Pulmonary artery endothelial cell (primary cell): ENCODE measurements around the gene NDUFB8. TPM values are rescaled to one million over a fixed set of nuclear protein-coding genes. Genes with fewer than 3 reads are reported as not detected.

ENCODE experiments used
- DNase-seq: peaks from one replicate; pipeline ENCODE4 v3.0.0-alpha.2; 2011; ENCODE audit warnings: low read depth, low spot score
- total RNA-seq: library from RNA; depleted of rRNA; stranded (reverse); fragments of >200 nt; gene quantifications from 2 replicates; pipeline ENCODE4 v1.2.3, GENCODE V29; 2014

Gene NDUFB8
- total RNA-seq, 1 donor from 2014 or later: 247 TPM

DNA sequence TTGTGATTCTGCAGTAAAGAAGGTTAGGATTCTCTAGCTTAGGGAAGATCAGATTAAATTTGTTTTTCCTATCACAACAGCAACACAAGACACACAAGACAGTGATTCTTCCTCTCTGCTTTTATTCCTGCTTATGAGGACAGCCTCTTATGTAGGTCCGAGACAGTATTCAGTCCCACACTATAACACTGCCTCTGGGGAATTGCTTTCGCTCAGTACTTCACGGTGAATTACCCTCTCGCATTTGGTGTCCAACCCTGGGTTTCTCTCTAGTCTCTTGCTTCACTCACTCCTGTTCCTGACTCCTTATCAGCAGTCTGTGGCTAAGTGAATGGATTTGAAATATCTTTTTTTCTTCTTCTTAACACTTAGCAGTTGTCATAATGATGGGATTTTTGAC lies 7.8 kb upstream of the NDUFB8 start:
- no peak for DNase-seq

- DNase-seq: peak; percentile 80
These were observed 6.2 kb upstream of the NDUFB8 start, which contains the start of gene HIF1AN for GRCh38 chr10:100535715-100536353. Gene HIF1AN (plus strand): TSS chr10:100535943. CDS start chr10:100535959, 16 bp downstream.

DNA sequence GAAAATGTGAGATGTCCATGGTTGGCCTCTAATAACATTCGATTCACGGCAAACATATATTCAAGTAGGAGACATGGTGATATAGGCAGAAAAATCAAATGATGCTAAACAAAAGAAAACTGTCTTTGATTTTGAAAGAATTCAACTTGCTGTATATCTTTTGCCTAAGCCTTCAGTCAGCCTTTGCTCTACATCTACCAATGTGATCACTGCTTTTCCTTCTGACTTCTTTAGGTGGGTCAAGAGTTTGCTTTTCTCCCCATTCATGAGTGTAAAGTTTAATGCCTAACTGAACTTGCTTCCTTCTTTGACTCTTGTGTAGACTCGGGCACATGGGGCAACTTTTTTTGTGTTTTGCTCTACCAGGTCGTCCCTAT lies 5.7 kb upstream of the NDUFB8 start:
- no peak for DNase-seq

GRCh38 chr10:100534726-100535125 lies 5.1 kb upstream of the NDUFB8 start:
- no peak for DNase-seq

DNA sequence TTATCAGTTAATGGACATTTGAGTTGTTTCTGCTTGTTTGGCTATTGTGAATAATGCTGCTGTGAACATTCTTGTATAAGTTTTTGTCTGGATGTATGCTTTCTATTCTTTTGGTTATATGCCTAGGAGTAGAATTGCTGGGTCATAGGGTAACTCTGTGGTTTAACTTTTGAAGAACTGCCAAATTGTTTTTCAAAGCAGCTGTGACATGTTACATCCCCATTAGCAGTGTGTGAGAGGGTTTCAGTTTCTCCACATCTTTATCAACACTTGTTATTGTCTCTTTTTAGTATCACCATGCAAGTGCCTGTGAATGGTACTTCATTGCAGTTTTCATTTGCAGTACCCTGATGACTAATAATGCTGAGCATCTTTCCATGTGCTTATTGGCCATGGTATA lies 2.1 kb upstream of the NDUFB8 start:
- DNase-seq: no peak

GRCh38 chr10:100528921-100529474 lies 673 bp downstream of the NDUFB8 start:
- DNase-seq: no peak

DNA sequence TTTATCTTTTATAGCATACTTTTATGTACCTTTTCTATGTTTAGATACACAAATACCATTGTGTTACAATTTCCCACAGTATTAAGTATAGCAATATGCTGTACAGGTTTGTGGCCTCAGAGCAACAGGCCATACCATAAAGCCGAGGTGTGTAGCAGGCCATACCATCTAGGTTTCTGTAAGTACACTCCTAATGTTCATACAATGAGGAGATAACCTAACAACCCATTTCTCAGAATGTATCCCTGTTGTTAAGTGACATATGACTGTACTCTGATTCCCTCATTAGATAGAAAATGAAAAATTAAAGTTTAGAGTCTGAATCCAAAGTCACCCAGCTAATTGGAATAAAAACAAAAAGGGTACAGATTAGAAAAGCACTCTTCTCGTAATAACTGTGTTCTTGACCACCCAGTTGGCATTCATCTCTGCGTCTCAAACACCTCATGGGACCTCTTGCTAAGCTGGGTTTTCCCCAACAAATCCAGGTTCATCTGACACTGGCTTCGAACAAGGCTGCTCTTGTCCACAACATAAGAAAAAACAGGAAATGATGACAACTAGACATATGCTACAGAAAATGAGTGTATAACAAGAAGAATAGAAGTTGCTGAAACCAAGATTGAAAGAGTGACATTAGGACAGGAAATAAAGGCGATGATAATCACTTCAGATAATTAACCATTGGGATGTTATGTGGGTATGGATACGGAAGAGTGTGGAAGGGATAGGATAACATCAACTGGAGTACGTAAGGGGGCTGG lies 1.4 kb downstream of the NDUFB8 start:
- no peak for DNase-seq

GRCh38 chr10:100524638-100525037 lies 5.0 kb downstream of the NDUFB8 start:
- DNase-seq: no peak

- DNase-seq: no peak
These were observed 5.5 kb downstream of the NDUFB8 start for GRCh38 chr10:100524206-100524605.

GRCh38 chr10:100522945-100523344 lies 6.7 kb downstream of the NDUFB8 start:
- DNase-seq: no peak

DNA sequence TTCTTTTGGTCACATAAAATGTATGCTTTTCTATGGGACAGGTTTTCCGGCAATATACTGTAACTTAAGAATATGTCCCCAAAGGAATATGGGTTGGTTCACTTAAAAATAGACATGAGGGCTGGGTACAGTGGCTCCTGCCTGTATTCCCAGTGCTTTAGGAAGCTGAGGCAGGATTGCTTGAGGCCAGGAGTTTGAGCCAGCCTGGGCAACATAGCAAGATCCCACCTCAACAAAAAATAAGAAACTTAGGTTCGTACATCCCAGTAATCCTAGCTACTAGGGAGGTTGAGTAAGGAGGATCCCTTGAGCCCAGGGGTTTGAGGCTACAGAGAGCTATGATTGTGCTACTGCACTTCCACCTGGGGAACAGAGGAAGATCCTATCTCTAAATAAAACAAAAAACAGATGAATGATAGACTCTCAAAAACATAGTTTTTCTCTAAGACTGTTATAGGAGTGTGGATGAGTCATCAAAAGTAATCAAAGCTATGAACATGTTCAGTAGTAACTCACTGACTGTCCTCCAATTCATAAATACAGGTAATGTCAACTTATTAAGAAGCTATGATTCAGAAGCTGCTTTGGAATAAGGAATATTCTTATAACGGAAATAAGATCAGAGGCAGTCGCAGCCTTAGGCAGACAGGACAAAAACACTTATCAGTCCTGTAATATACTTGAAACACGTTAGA lies 7.4 kb downstream of the NDUFB8 start:
- no peak for DNase-seq

DNA sequence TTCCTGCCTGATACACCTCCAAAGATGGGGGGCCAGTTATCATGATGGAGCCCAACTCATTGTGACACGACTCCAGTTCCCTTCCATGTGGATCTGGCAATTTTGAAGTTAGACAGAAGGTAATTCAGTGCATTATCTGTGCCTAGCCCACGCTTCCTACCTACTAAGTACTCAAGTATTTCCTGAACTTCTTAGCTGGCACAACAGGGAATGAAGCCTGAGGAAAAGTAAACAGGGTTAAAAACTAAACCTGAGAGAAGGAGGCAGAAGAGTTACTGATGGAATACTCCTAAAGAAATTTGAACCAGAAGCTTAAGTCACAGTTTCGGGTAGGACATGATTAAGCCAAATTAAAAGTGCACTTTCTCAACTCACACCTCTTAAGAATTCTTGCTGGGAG lies 8.9 kb downstream of the NDUFB8 start:
- DNase-seq: no peak

DNA sequence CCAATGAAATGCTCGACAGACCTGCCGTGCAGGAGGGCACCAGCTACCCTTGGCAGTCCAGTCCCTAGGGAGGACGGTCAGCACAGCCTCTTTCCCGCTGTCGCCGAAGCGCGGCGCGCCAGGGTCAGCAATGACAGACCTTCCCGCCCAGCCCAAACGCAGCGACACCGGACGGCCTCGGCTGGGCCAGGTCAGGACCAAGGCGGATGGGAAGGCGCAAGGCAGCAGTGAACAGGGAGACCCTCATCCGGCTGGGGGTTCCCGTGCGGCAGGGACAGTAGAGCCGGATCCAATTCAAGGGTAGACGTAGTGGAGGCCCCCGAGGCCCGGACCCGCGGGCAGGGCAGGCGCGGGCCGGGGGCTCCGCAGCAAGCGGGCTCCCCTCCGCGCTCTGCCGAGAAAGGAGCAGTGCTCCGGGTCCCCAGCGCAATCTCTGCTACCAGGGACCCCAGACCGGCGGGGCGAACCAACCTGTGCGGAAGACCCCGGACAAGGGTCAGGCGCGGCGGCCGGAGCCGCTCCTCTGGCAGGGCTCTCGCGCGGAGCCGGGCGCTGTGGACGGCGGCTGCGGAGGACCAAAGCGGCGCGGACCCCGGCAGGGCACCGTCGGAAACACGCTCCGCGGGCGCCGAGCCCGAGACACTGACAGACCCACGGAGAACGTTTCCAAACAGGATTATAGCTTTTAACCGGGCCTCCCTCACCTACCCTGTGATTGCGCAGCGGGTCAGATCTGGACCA lies 10.2 kb downstream of the NDUFB8 start, which contains the start of gene SEC31B:
Gene SEC31B (minus strand): TSS at position 551 of the 741 bp plus-strand sequence. CDS start 2,909 bp downstream, outside the sequence.
- DNase-seq: no peak

DNA sequence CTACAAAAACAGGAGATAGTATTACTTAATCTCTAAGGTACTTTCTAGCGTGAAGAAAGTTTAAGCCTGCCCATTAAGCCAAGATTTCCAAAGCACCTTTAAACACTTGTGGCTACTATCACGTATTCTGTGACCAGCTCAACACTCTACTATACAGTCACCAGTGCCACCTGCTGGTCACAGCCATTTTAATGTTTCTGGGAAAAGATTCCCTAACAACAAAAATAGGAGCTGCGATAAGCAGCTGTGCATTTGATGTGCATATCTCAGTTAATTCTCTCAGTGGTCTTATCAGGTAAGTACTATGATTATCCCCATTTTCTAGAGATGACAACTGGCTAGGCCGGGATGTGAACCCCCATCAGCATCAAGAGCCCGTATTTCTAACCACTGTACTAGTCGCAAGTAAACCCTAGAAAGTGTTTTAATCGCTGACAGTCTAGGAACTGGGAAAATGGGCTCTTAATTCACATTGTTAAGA lies 10.9 kb downstream of the NDUFB8 start:
- DNase-seq: no peak

- DNase-seq: no peak
These were observed 12.8 kb downstream of the NDUFB8 start for GRCh38 chr10:100516847-100517246.

DNA sequence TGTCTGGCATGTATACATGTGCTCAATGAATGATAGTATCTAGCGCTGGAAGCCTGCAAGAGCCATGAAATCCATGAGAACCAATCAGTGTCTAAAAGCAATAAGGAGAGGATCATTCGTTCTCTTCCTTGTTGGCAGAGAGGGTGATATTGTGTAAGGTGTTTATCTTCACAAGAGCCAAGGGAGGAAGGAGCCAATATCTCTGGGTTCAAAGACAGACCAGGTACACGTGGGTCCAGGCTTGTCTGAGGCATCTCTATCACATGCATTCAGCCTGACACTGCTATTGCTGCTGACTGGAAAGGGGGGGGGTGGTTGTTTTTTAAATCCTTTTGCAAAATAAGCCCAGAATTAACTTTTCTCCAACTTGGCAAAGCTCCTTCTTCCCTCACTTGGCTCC lies 14.1 kb downstream of the NDUFB8 start:
- DNase-seq: no peak

- no peak for DNase-seq
These were observed 18.9 kb downstream of the NDUFB8 start for GRCh38 chr10:100510533-100511308.

GRCh38 chr10:100509241-100509840 lies 20.3 kb downstream of the NDUFB8 start:
- DNase-seq: no peak

DNA sequence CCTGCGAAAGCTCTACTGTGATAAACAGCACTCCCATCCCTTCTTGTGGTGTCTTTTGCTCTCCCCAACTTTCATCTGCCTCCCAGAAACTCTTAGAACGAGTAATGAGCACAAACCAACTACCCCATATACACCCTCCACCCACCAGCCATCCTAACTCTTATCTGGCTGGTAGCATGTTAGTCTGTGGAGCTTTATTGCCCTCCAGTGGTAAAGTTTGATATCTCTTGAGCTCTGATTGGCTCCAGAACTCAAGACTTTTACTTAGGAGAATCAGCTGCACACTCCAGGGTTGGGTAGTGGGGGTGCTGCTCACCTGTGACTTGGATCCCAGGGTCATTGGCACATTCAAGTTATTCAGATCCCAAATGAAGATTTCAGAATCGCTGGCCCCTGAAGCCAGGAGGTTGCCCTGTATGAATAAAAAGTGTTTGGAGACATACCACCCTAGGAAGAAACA lies 20.9 kb downstream of the NDUFB8 start:
- no peak for DNase-seq

GRCh38 chr10:100508266-100508665 lies 21.4 kb downstream of the NDUFB8 start:
- no peak for DNase-seq
